ENCODE data around the gene WFS1. TPM values are rescaled to one million over a fixed set of nuclear protein-coding genes. Genes with fewer than 3 reads are reported as not detected.

Gene WFS1
- total RNA-seq, 1 donor = 17.0 TPM

DNA sequence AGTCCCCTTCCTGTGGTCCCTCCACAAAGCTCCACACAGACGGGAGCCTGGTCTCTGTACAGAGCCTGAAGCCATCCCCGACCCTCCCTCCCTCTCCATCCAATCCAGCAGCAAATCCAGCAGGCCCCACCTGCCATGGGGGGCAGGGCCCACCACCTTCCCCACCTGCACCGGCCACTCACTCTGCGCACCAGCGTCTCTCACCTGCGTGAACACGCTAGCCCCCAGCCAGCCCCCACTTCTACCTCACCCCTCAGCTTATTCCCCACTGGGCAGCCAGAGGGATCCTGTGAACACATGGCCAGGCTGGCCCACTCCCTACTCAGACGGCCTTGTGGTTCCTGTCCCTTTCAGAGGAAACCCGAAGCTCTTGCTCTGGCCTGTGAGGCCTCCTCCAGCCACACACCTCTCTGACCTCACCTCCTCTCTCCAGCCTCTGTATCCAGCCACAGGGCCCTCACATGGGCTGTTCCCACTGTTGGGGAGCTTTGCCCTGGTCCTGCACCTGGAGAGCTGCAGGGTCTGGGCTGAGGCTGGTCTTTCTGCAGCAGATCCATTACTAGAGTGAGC lies 70.9 kb downstream of the WFS1 start:
- peaks cover 19% of the 10 kb centered on the region for H3K27me3 ChIP-seq (ENCODE audit: insufficient read depth, low read length)
- H3K4me1 ChIP-seq (ENCODE audit: insufficient read depth, low read length) = peaks cover 12% of the 10 kb centered on the region
- no peaks in the 10 kb centered on the region for H3K36me3 ChIP-seq (ENCODE audit: insufficient read depth, low read length)
- DNase-seq (ENCODE audit: insufficient read length, low spot score, missing footprints) = no peak
- no peak overlapping the region for H3K4me3 ChIP-seq (ENCODE audit: insufficient read depth, low read length)
- H4K20me1 ChIP-seq (ENCODE audit: insufficient read depth, low read length) = no peaks in the 10 kb centered on the region
- H2AFZ ChIP-seq (ENCODE audit: low read length) = no peak overlapping the region
- TF ChIP-seq, protein P1, sequence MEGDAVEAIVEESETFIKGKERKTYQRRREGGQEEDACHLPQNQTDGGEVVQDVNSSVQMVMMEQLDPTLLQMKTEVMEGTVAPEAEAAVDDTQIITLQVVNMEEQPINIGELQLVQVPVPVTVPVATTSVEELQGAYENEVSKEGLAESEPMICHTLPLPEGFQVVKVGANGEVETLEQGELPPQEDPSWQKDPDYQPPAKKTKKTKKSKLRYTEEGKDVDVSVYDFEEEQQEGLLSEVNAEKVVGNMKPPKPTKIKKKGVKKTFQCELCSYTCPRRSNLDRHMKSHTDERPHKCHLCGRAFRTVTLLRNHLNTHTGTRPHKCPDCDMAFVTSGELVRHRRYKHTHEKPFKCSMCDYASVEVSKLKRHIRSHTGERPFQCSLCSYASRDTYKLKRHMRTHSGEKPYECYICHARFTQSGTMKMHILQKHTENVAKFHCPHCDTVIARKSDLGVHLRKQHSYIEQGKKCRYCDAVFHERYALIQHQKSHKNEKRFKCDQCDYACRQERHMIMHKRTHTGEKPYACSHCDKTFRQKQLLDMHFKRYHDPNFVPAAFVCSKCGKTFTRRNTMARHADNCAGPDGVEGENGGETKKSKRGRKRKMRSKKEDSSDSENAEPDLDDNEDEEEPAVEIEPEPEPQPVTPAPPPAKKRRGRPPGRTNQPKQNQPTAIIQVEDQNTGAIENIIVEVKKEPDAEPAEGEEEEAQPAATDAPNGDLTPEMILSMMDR (IDR thresholded peaks at IDR 0.05; ENCODE audit: extremely low read depth, low read depth, low read length) = no peak
- H3K9me3 ChIP-seq (ENCODE audit: low read depth, low read length) = no peaks in the 10 kb centered on the region
- no peak overlapping the region for H3K27ac ChIP-seq (ENCODE audit: low read depth, low read length)
- H3K4me2 ChIP-seq (ENCODE audit: insufficient read depth, low read length) = no peak overlapping the region
- H3K79me2 ChIP-seq (ENCODE audit: insufficient read depth, low read length) = no peaks in the 10 kb centered on the region

- Histone ChIP-seq H3K4me2 (ENCODE audit: insufficient read depth, low read length) (no peak overlapping the region), H3K27me3 (ENCODE audit: insufficient read depth, low read length) (peaks cover 19% of the 10 kb centered on the region), H3K4me3 (ENCODE audit: insufficient read depth, low read length) (no peak overlapping the region), H3K4me1 (ENCODE audit: insufficient read depth, low read length) (peaks cover 12% of the 10 kb centered on the region), H3K36me3 (ENCODE audit: insufficient read depth, low read length) (no peaks in the 10 kb centered on the region), H2AFZ (ENCODE audit: low read length) (no peak overlapping the region), H3K27ac (ENCODE audit: low read depth, low read length) (no peak overlapping the region), H4K20me1 (ENCODE audit: insufficient read depth, low read length) (no peaks in the 10 kb centered on the region), H3K9me3 (ENCODE audit: low read depth, low read length) (no peaks in the 10 kb centered on the region), H3K79me2 (ENCODE audit: insufficient read depth, low read length) (no peaks in the 10 kb centered on the region)
- no peak for DNase-seq (ENCODE audit: insufficient read length, low spot score, missing footprints)
- TF ChIP-seq, protein P1 (IDR thresholded peaks at IDR 0.05; ENCODE audit: extremely low read depth, low read depth, low read length) = no peak
These were observed 72.0 kb downstream of the WFS1 start for GRCh38 chr4:6341696-6342095.

- DNase-seq (ENCODE audit: insufficient read length, low spot score, missing footprints) = no peak
- Histone ChIP-seq H2AFZ (ENCODE audit: low read length) (no peak overlapping the region), H4K20me1 (ENCODE audit: insufficient read depth, low read length) (no peaks in the 10 kb centered on the region), H3K79me2 (ENCODE audit: insufficient read depth, low read length) (no peaks in the 10 kb centered on the region), H3K4me1 (ENCODE audit: insufficient read depth, low read length) (peaks cover 12% of the 10 kb centered on the region), H3K27ac (ENCODE audit: low read depth, low read length) (no peak overlapping the region), H3K4me3 (ENCODE audit: insufficient read depth, low read length) (no peak overlapping the region), H3K4me2 (ENCODE audit: insufficient read depth, low read length) (no peak overlapping the region), H3K9me3 (ENCODE audit: low read depth, low read length) (no peaks in the 10 kb centered on the region), H3K27me3 (ENCODE audit: insufficient read depth, low read length) (peaks cover 13% of the 10 kb centered on the region), H3K36me3 (ENCODE audit: insufficient read depth, low read length) (no peaks in the 10 kb centered on the region)
- TF ChIP-seq, protein P1 (IDR thresholded peaks at IDR 0.05; ENCODE audit: extremely low read depth, low read depth, low read length) = no peak
These were observed 73.1 kb downstream of the WFS1 start for GRCh38 chr4:6342530-6343293.

GRCh38 chr4:6343939-6344408 lies 74.3 kb downstream of the WFS1 start:
- no peaks in the 10 kb centered on the region for H4K20me1 ChIP-seq (ENCODE audit: insufficient read depth, low read length)
- peak; percentile 98 for DNase-seq (ENCODE audit: insufficient read length, low spot score, missing footprints)
- TF ChIP-seq, protein P1 (IDR thresholded peaks at IDR 0.05; ENCODE audit: extremely low read depth, low read depth, low read length) = peak; percentile 20
- peak overlapping the region; percentile 51 for H3K4me3 ChIP-seq (ENCODE audit: insufficient read depth, low read length)
- no peaks in the 10 kb centered on the region for H3K9me3 ChIP-seq (ENCODE audit: low read depth, low read length)
- H3K4me1 ChIP-seq (ENCODE audit: insufficient read depth, low read length) = peaks cover 12% of the 10 kb centered on the region
- no peaks in the 10 kb centered on the region for H3K79me2 ChIP-seq (ENCODE audit: insufficient read depth, low read length)
- H3K36me3 ChIP-seq (ENCODE audit: insufficient read depth, low read length) = no peaks in the 10 kb centered on the region
- peak overlapping the region; percentile 70 for H2AFZ ChIP-seq (ENCODE audit: low read length)
- peak overlapping the region; percentile 64 for H3K4me2 ChIP-seq (ENCODE audit: insufficient read depth, low read length)
- H3K27me3 ChIP-seq (ENCODE audit: insufficient read depth, low read length) = peaks cover 7% of the 10 kb centered on the region
- peak overlapping the region; percentile 75 for H3K27ac ChIP-seq (ENCODE audit: low read depth, low read length)

Measured in osteoblast (primary cell).